Esophagus muscularis mucosa (tissue), 4 donors: ENCODE results near the gene DOK7.

Experiments
- EP300 ChIP-seq: sonication (generic); formaldehyde crosslinking; IDR thresholded peaks from one replicate; pipeline ENCODE4 v1.6.1; 2017; ENCODE audit warnings: antibody characterized with exemption
- POLR2A ChIP-seq: fragments of 450-650 bp; IDR thresholded peaks from one replicate; pipeline ENCODE4 v1.6.1; 2017; ENCODE audit warnings: antibody characterized with exemption, moderate library complexity, mild to moderate bottlenecking, low read depth
- POLR2AphosphoS5 ChIP-seq, 2 donors: sonication (generic); formaldehyde crosslinking; IDR thresholded peaks; one replicate each; pipeline ENCODE4 v1.6.1; 2017; ENCODE audit warnings: antibody characterized with exemption in 2 of 2
- TF ChIP-seq, protein P1 (sequence below), 3 experiments: fragments of 200-600 bp in 2 of 3; fragments of 450-650 bp in 1 of 3; sonication (generic) in 2 of 3; IDR thresholded peaks; one replicate each; pipeline ENCODE4 v1.5.1; 2017 to 2019; ENCODE audit warnings: antibody characterized with exemption in 3 of 3, mild to moderate bottlenecking in 2 of 3, moderate library complexity in 1 of 3

DNA sequence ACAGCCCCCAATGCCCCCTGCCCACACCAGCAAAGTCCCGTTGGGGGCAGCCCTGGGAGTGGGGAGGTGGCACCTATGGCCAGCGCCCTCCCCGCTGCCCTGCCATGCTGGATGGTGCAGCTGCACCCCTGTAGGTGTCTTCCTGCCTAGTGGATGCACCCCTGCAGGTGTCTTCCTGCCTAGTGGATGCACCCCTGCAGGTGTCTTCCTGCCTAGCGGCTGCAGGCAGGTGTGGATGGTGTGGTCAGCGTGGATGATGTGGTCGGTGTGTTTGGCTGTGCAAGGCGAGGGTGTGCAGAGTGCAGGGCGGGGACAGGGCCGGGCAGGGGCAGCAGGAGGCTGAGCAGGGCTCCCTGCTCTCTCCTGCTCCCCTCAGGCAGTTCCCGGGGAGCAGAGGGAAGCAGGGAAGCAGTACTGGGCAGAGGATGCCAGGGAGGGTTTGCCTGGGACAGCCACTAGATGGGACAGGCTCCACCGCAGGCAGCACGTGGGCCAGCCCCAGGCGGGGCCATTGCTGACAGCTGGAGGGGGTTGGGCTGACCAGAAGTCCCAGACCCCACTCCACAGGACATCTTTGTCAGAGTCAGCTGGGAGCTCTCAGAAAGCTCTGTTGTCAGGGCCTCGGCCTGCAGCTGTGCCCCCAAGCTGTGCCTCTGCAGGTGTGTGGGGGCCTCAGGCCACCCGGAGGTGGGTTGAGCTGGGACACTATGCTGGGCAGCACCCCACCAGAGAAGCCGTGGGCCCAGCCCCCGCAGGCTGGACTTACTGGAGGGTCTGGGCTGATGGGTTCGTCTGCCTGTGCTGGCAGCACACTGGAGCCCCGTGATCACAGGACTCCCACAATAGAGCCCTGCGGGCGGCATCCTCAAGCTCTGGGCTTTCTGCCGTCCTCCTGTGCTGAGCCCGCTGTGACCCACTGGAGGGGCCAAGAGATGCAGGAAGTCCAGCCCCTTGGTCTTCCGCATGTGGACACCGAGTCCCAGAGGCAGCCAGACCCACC is 23.7 kb downstream of the DOK7 start:
- TF ChIP-seq POLR2AphosphoS5 (IDR thresholded peaks at IDR 0.05) (no peak), EP300 (no peak), POLR2A (no peak)
- TF ChIP-seq, protein P1, sequence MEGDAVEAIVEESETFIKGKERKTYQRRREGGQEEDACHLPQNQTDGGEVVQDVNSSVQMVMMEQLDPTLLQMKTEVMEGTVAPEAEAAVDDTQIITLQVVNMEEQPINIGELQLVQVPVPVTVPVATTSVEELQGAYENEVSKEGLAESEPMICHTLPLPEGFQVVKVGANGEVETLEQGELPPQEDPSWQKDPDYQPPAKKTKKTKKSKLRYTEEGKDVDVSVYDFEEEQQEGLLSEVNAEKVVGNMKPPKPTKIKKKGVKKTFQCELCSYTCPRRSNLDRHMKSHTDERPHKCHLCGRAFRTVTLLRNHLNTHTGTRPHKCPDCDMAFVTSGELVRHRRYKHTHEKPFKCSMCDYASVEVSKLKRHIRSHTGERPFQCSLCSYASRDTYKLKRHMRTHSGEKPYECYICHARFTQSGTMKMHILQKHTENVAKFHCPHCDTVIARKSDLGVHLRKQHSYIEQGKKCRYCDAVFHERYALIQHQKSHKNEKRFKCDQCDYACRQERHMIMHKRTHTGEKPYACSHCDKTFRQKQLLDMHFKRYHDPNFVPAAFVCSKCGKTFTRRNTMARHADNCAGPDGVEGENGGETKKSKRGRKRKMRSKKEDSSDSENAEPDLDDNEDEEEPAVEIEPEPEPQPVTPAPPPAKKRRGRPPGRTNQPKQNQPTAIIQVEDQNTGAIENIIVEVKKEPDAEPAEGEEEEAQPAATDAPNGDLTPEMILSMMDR (IDR thresholded peaks at IDR 0.05) = no peak
